HS-27A (cell line): ENCODE measurements around the gene PPM1E.
"Not testable (repeated sequence)": the region's sequence is repeated elsewhere in the genome, so short reads cannot be mapped to it uniquely, and the experiment has no call there.

Experiments used
- DNase-seq: peaks from one replicate; pipeline ENCODE4 v3.0.0-alpha.2; 2012; ENCODE audit warnings: low read depth, missing footprints

Gene PPM1E

GRCh38 chr17:58755577-58756245, at the start of gene PPM1E:
PPM1E (plus strand) TSS chr17:58755854.
- no peak for DNase-seq

GRCh38 chr17:58706351-58707140, 49.1 kb upstream of the PPM1E start:
- no peak for DNase-seq

- no peak for DNase-seq
Measured at GRCh38 chr17:58710948-58711552, 44.6 kb upstream of the PPM1E start.

- no peak for DNase-seq
Measured at GRCh38 chr17:58722274-58722673, 33.4 kb upstream of the PPM1E start.

- no peak for DNase-seq
Measured at GRCh38 chr17:58722696-58723095, 33.0 kb upstream of the PPM1E start.

- no peak for DNase-seq
Measured at GRCh38 chr17:58728798-58729197, 26.9 kb upstream of the PPM1E start.

- no peak for DNase-seq
Measured at GRCh38 chr17:58730937-58731336, 24.7 kb upstream of the PPM1E start.

GRCh38 chr17:58734040-58734439, 21.6 kb upstream of the PPM1E start:
- DNase-seq, result no peak

- no peak for DNase-seq
Measured at GRCh38 chr17:58734811-58735210, 20.8 kb upstream of the PPM1E start.

GRCh38 chr17:58741121-58741625, 14.5 kb upstream of the PPM1E start:
- DNase-seq, result no peak

GRCh38 chr17:58747674-58748073, 8.0 kb upstream of the PPM1E start:
- no peak for DNase-seq

GRCh38 chr17:58749627-58750026, 6.0 kb upstream of the PPM1E start:
- DNase-seq, result not testable (repeated sequence)

- no peak for DNase-seq
Measured at GRCh38 chr17:58753026-58753425, 2.6 kb upstream of the PPM1E start.

GRCh38 chr17:58755269-58755576, 431 bp upstream of the PPM1E start:
- DNase-seq, result no peak

- no peak for DNase-seq
Measured at GRCh38 chr17:58756246-58757161, 850 bp downstream of the PPM1E start.

- no peak for DNase-seq
Measured at GRCh38 chr17:58757162-58757613, 1.5 kb downstream of the PPM1E start.

- no peak for DNase-seq
Measured at GRCh38 chr17:58758890-58759289, 3.2 kb downstream of the PPM1E start.

GRCh38 chr17:58759522-58759921, 3.9 kb downstream of the PPM1E start:
- DNase-seq, result no peak

- DNase-seq, result no peak
Measured at GRCh38 chr17:58760248-58760647, 4.6 kb downstream of the PPM1E start.

- no peak for DNase-seq
Measured at GRCh38 chr17:58763263-58763662, 7.6 kb downstream of the PPM1E start.

- no peak for DNase-seq
Measured at GRCh38 chr17:58764373-58764772, 8.7 kb downstream of the PPM1E start.

GRCh38 chr17:58778482-58778881, 22.8 kb downstream of the PPM1E start:
- DNase-seq, result not testable (repeated sequence)
